Nephron progenitor cell (in vitro differentiated cells): ENCODE measurements around the gene MFF.
A peak's percentile ranks its signal among the peaks of the same experiment; 100 is the strongest.

Source experiments
- DNase-seq: peaks from one replicate; pipeline ENCODE4 v3.0.0; 2021
- H3K27ac Mint-ChIP-seq: 2 replicates; pipeline ENCODE4 v1.8.0; 2021; ENCODE audit warnings: mild to moderate bottlenecking, moderate library complexity, mixed read lengths
- H3K27me3 Mint-ChIP-seq: 2 replicates; pipeline ENCODE4 v1.8.0; 2021; ENCODE audit warnings: mild to moderate bottlenecking, low read depth, mixed read lengths; ENCODE audit not compliant: poor library complexity
- H3K36me3 Mint-ChIP-seq: 2 replicates; pipeline ENCODE4 v1.8.0; 2021; ENCODE audit warnings: low read depth, mixed read lengths
- H3K4me1 Mint-ChIP-seq: 2 replicates; pipeline ENCODE4 v1.8.0; 2021; ENCODE audit warnings: mixed read lengths
- H3K4me3 Mint-ChIP-seq: 2 replicates; pipeline ENCODE4 v1.8.0; 2021; ENCODE audit warnings: mild to moderate bottlenecking, moderate library complexity, mixed read lengths
- H3K9me3 Mint-ChIP-seq: 2 replicates; pipeline ENCODE4 v1.8.0; 2021; ENCODE audit warnings: mild to moderate bottlenecking, moderate library complexity, mixed read lengths
- TF ChIP-seq, protein P1 (sequence below): fragments of 200-600 bp; sonication (generic); IDR thresholded peaks from 2 replicates; pipeline ENCODE4 v1.5.0; 2021; ENCODE audit warnings: antibody characterized with exemption

Gene MFF, protein sequence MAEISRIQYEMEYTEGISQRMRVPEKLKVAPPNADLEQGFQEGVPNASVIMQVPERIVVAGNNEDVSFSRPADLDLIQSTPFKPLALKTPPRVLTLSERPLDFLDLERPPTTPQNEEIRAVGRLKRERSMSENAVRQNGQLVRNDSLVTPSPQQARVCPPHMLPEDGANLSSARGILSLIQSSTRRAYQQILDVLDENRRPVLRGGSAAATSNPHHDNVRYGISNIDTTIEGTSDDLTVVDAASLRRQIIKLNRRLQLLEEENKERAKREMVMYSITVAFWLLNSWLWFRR

DNA sequence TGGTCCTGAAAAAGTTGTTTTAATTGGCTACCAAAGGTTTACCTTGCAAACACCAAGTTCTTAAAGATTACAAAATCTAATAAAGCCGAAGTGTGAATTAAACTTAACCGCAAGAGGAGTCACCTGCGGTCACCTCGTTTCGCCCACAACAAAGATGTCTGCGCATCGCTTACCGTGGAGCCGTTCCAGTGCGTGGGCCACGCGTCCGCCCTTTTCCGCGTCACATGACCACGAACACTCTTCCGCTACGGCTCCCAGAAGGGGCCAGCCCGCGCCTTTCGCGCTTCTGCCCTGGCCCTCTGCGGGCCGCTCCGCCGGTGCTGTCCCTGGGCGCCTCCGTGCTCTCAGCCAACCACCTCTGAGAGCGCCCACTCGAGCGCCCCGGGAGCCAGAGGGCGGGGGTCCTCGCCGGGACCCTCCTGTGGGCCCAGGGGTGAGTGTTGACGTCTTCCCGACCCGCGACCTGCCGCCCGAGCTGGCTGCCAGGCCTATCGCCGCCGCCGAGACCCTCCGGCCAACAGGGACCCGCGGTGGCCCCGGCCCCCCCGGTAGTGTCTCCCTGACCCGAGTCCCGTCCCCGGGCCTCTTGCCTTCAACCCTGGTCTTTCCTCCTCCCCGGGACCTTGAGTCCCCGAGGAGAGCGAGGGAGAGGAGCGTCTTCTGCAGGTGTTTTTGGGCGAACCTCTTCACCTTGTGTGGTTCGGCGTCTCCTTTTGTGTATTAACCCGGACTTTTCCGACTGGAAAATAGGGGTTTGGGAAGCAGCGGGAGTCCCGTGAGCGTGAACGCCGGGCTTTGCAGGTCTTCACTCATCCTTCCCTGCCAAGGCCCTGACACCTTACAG, at the start of gene MFF:
TSS of gene MFF (plus strand) at position 257 of the 844 bp plus-strand sequence. CDS start 5,415 bp downstream, outside the sequence.
- Mint-ChIP-seq H3K4me1 (peaks cover 39% of the 10 kb centered on the region), H3K27ac (peak within 1 kb of the TSS; percentile 96), H3K9me3 (peaks cover 37% of the 10 kb centered on the region), H3K36me3 (peaks cover 40% of the 10 kb centered on the region), H3K27me3 (peaks cover 10% of the 10 kb centered on the region), H3K4me3 (peak within 1 kb of the TSS; percentile 93)
- TF ChIP-seq, protein P1, sequence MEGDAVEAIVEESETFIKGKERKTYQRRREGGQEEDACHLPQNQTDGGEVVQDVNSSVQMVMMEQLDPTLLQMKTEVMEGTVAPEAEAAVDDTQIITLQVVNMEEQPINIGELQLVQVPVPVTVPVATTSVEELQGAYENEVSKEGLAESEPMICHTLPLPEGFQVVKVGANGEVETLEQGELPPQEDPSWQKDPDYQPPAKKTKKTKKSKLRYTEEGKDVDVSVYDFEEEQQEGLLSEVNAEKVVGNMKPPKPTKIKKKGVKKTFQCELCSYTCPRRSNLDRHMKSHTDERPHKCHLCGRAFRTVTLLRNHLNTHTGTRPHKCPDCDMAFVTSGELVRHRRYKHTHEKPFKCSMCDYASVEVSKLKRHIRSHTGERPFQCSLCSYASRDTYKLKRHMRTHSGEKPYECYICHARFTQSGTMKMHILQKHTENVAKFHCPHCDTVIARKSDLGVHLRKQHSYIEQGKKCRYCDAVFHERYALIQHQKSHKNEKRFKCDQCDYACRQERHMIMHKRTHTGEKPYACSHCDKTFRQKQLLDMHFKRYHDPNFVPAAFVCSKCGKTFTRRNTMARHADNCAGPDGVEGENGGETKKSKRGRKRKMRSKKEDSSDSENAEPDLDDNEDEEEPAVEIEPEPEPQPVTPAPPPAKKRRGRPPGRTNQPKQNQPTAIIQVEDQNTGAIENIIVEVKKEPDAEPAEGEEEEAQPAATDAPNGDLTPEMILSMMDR: no peak
- peak; percentile 84 for DNase-seq

DNA sequence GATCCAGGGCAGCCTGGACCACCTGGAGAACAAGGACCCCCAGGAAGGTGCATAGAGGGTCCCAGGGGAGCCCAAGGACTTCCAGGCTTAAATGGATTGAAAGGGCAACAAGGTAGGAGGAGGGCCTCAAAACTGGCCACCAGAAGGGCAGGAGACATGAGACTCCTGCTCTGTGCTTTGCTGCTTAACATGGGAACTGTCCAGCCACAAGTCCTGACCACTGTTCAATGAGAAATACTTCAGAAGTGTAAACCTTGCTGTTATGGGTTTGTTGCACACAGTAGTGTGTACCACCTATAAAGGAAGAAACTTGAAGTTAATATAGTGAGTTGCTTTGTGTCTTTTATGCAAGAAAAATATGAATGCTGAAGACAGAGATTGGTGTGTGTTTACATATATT, 44.2 kb upstream of the MFF start:
- TF ChIP-seq, protein P1: no peak
- Mint-ChIP-seq H3K36me3 (no peaks in the 10 kb centered on the region), H3K4me3 (no peak overlapping the region), H3K27ac (no peak overlapping the region), H3K4me1 (no peaks in the 10 kb centered on the region), H3K27me3 (no peaks in the 10 kb centered on the region), H3K9me3 (no peaks in the 10 kb centered on the region)
- DNase-seq: no peak

DNA sequence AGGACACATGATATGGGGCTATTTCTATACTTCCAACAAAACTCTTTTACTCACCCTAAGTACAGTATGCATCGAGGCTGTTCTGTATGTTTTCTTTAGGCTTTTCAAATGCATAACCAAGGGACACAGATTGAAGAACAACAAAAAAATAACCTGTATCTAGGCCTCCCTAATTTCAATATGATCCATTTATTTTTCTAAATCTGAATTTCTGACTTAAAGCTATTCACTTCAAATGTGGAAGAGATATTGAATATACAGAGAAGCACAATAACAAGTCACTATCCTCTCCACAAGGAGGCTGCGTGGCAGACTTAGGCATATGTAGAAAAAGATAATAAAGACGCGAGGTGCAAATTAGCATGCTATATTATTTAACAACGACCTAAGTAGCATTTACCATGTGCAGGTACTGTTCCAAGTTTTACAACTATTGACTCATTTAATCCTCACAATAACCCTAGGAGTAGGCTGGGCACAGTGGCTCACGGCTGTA, 39.3 kb upstream of the MFF start:
- H3K4me3 Mint-ChIP-seq: no peak overlapping the region
- no peaks in the 10 kb centered on the region for H3K27me3 Mint-ChIP-seq
- H3K27ac Mint-ChIP-seq: no peak overlapping the region
- DNase-seq: no peak
- H3K36me3 Mint-ChIP-seq: no peaks in the 10 kb centered on the region
- TF ChIP-seq, protein P1: no peak
- no peaks in the 10 kb centered on the region for H3K9me3 Mint-ChIP-seq
- H3K4me1 Mint-ChIP-seq: no peaks in the 10 kb centered on the region

DNA sequence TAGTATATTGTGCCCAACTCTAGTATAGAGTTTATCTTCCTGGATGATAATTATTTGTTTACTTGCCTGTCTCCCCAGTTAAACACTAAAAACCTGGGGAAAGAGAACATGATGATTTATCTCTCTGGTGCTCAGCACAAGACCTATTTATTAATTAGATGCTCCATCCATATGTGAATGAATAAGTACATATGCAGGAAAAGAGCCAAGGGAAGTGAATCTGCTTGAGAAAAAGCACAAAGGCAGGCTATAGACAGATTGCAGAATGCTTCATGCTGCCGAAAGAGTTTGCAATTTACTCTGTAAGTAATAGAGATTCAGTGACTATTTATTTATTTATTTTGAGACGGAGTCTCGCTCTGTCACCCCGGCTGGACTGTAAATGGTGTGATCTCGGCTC, 37.3 kb upstream of the MFF start:
- Mint-ChIP-seq H3K36me3 (no peaks in the 10 kb centered on the region), H3K27me3 (no peaks in the 10 kb centered on the region), H3K4me1 (peaks cover under 1% of the 10 kb centered on the region), H3K4me3 (no peak overlapping the region), H3K27ac (no peak overlapping the region), H3K9me3 (no peaks in the 10 kb centered on the region)
- DNase-seq: no peak
- TF ChIP-seq, protein P1: no peak

DNA sequence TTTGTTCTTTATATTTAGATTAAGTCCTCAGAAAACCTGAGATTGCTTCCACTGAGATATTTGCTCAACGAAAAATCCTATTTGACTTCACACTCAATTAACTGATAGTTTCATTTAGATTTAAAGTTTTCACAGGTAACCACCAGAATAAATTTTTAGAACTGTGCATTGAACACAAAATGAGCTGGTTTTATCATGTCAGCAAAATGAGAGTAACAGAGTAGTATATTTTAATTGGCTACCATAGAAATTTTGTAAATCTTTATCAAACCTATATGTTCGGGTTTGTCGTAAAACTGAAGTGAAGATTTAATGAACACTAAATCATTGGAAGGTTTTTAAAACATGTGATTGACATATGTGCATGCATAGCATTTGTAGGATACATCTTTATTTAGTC, 32.7 kb upstream of the MFF start:
- H3K27ac Mint-ChIP-seq: no peak overlapping the region
- no peak for DNase-seq
- no peak overlapping the region for H3K4me3 Mint-ChIP-seq
- peaks cover 16% of the 10 kb centered on the region for H3K4me1 Mint-ChIP-seq
- TF ChIP-seq, protein P1: no peak
- H3K9me3 Mint-ChIP-seq: no peaks in the 10 kb centered on the region
- H3K27me3 Mint-ChIP-seq: no peaks in the 10 kb centered on the region
- no peaks in the 10 kb centered on the region for H3K36me3 Mint-ChIP-seq
